A549 (cell line): ENCODE measurements around the gene MARCHF10. TPM values are rescaled to one million over a fixed set of nuclear protein-coding genes. Genes with fewer than 3 reads are reported as not detected.
"Not testable (repeated sequence)": the region's sequence is repeated elsewhere in the genome, so short reads cannot be mapped to it uniquely, and the experiment has no call there.

Experiments used
- ATAC-seq, 2 experiments: fragments of 200-7000 bp in 1 of 2; fragments of >200 bp in 1 of 2; cut with Nextera tagmentation in 1 of 2; cut with Tn5 transposase in 1 of 2; 3 replicates each; pipeline versions ENCODE4 v1.8.0 to v1.9.1; 2018 to 2020; ENCODE audit warnings: mild to moderate bottlenecking in 1 of 2, moderate library complexity in 1 of 2
- CTCF ChIA-PET: fragments of 300-600 bp; sonication (Branson Sonifier 250); formaldehyde crosslinking; extraction: SDS; loops from one replicate; lab custom pipeline; 2021; ENCODE audit warnings: antibody characterized with exemption, inconsistent platforms; lab: Yijun Ruan, JAX
- POLR2A ChIA-PET: fragments of 350-600 bp; formaldehyde crosslinking; extraction: SDS; loops from one replicate; lab custom pipeline; 2021; ENCODE audit warnings: antibody characterized with exemption, inconsistent platforms; lab: Yijun Ruan, JAX
- DNase-seq, 2 experiments: peaks; one replicate each; pipeline versions ENCODE4 v3.0.0 to v3.0.0-alpha.2; 2011 to 2016; ENCODE audit warnings: low read depth in 1 of 2, low spot score in 1 of 2
- FAIRE-seq: peaks from 2 replicates; lab custom pipeline; 2011; peaks lifted over from hg19 to GRCh38; lab: Jason Lieb, UNC
- H3K27ac ChIP-seq, 2 experiments: fragments of >200 bp; sonication (Bioruptor Twin); formaldehyde crosslinking; 3 replicates each; pipeline ENCODE4 v1.5.1; 2016 to 2017
- H3K4me1 ChIP-seq: fragments of >200 bp; sonication (Bioruptor Twin); formaldehyde crosslinking; 3 replicates; pipeline ENCODE4 v1.6.1; 2016
- H3K4me2 ChIP-seq: fragments of >200 bp; sonication (Bioruptor Twin); formaldehyde crosslinking; 3 replicates; pipeline ENCODE4 v1.6.1; 2016
- H3K4me3 ChIP-seq: fragments of >200 bp; sonication (Bioruptor Twin); formaldehyde crosslinking; 3 replicates; pipeline ENCODE4 v1.5.1; 2016
- H3K9me3 ChIP-seq: fragments of >200 bp; sonication (Bioruptor Twin); formaldehyde crosslinking; 3 replicates; pipeline ENCODE4 v1.6.1; 2016
- CBX8 ChIP-seq: fragments of 200-600 bp; sonication (generic); IDR thresholded peaks from 2 replicates; pipeline ENCODE4 v1.6.1; 2016
- CHD4 ChIP-seq: fragments of 200-600 bp; sonication (generic); IDR thresholded peaks from 2 replicates; pipeline ENCODE4 v1.6.1; 2016; ENCODE audit warnings: antibody characterized with exemption, mild to moderate bottlenecking, borderline replicate concordance
- EP300 ChIP-seq, 2 experiments: fragments of >200 bp; sonication (Bioruptor Twin); formaldehyde crosslinking; IDR thresholded peaks; 2 replicates in 1 of 2; 3 replicates in 1 of 2; pipeline ENCODE4 v1.6.1; 2016 to 2017
- FOSL2 ChIP-seq, 2 experiments: fragments of 450-650 bp in 1 of 2; fragments of >200 bp in 1 of 2; sonication (Bioruptor Twin) in 1 of 2; formaldehyde crosslinking; IDR thresholded peaks; 2 replicates each; pipeline versions ENCODE4 v1.5.0 to v1.6.1; 2016 to 2020; ENCODE audit warnings: mild to moderate bottlenecking in 1 of 2, moderate library complexity in 1 of 2
- FOXS1 ChIP-seq: fragments of 250-450 bp; sonication (Bioruptor Pico); IDR thresholded peaks from 2 replicates; pipeline ENCODE4 v1.5.0; 2020; ENCODE audit warnings: mild to moderate bottlenecking, moderate library complexity
- HDAC2 ChIP-seq: fragments of 200-600 bp; sonication (generic); IDR thresholded peaks from 2 replicates; pipeline ENCODE4 v1.6.1; 2016
- HOXB5 ChIP-seq: fragments of 250-450 bp; sonication (Bioruptor Pico); IDR thresholded peaks from 2 replicates; pipeline ENCODE4 v1.5.0; 2020; ENCODE audit warnings: mild to moderate bottlenecking, moderate library complexity
- JUN ChIP-seq, 2 experiments: fragments of >200 bp; sonication (Bioruptor Twin); formaldehyde crosslinking; IDR thresholded peaks; 2 replicates in 1 of 2; 3 replicates in 1 of 2; pipeline ENCODE4 v1.6.1; 2016 to 2017
- JUNB ChIP-seq: fragments of >200 bp; sonication (Bioruptor Twin); formaldehyde crosslinking; IDR thresholded peaks from 2 replicates; pipeline ENCODE4 v1.6.1; 2016
- KDM1A ChIP-seq: fragments of 200-600 bp; sonication (generic); IDR thresholded peaks from 2 replicates; pipeline ENCODE4 v1.6.1; 2016; ENCODE audit warnings: low read depth, mild to moderate bottlenecking
- MAZ ChIP-seq: fragments of 150-350 bp; IDR thresholded peaks from 2 replicates; pipeline ENCODE4 v1.6.1; 2014; ENCODE audit warnings: antibody characterized with exemption, low read depth, low read length, borderline replicate concordance
- MYC ChIP-seq: IDR thresholded peaks from 2 replicates; pipeline ENCODE4 v1.6.1; 2012; ENCODE audit warnings: mild to moderate bottlenecking, inconsistent platforms, low read length, improper control_type of control experiment, borderline replicate concordance
- NFE2L2 ChIP-seq: fragments of 150-350 bp; conservative IDR thresholded peaks from 2 replicates; pipeline ENCODE4 v1.6.1; 2014; ENCODE audit warnings: low read length
- NR3C1 ChIP-seq: fragments of >200 bp; sonication (Bioruptor Twin); formaldehyde crosslinking; IDR thresholded peaks from 3 replicates; pipeline ENCODE4 v1.6.1; 2017
- PHF8 ChIP-seq: fragments of 200-600 bp; sonication (generic); IDR thresholded peaks from 2 replicates; pipeline ENCODE4 v1.6.1; 2016; ENCODE audit warnings: low read depth, mild to moderate bottlenecking, antibody characterized with exemption, moderate library complexity, borderline replicate concordance
- POLR2A ChIP-seq: IDR thresholded peaks from 2 replicates; pipeline ENCODE4 v1.6.1; 2012; ENCODE audit warnings: mild to moderate bottlenecking, low read length
- POLR2AphosphoS2 ChIP-seq: conservative IDR thresholded peaks from 2 replicates; pipeline ENCODE4 v1.6.1; 2012; ENCODE audit warnings: low read length, improper control_type of control experiment, inconsistent platforms
- RAD21 ChIP-seq, 2 experiments: fragments of >200 bp in 1 of 2; sonication (Bioruptor Twin) in 1 of 2; formaldehyde crosslinking in 1 of 2; IDR thresholded peaks in 1 of 2; conservative IDR thresholded peaks in 1 of 2; 2 replicates in 1 of 2; 3 replicates in 1 of 2; pipeline ENCODE4 v1.6.1; 2012 to 2018; ENCODE audit warnings: inconsistent platforms in 1 of 2
- RCOR1 ChIP-seq: fragments of 150-350 bp; IDR thresholded peaks from 2 replicates; pipeline ENCODE4 v1.6.1; 2014; ENCODE audit warnings: antibody characterized with exemption, low read length, low read depth
- ZC3H11A ChIP-seq: fragments of 450-650 bp; IDR thresholded peaks from 2 replicates; pipeline ENCODE4 v1.6.1; 2014; ENCODE audit warnings: antibody characterized with exemption, mild to moderate bottlenecking
- ZFP36 ChIP-seq: fragments of 450-650 bp; IDR thresholded peaks from 2 replicates; pipeline ENCODE4 v1.6.1; 2014; ENCODE audit warnings: borderline replicate concordance; ENCODE audit not compliant: partially characterized antibody
- ZNF302 ChIP-seq: fragments of 250-450 bp; sonication (Bioruptor Pico); IDR thresholded peaks from 2 replicates; pipeline ENCODE4 v1.9.0; 2021; ENCODE audit warnings: inconsistent platforms, mild to moderate bottlenecking, moderate library complexity
- ZSCAN20 ChIP-seq: fragments of 250-450 bp; sonication (Bioruptor Pico); IDR thresholded peaks from 2 replicates; pipeline ENCODE4 v1.8.0; 2022; ENCODE audit warnings: mild to moderate bottlenecking, moderate library complexity
- WGBS: methylation state at CpG from one replicate; pipeline ENCODE4 v1.1.6; 2017; ENCODE audit errors: missing lambda C conversion rate; 5-methylcytosine and 5-hydroxymethylcytosine counted together
- polyA plus RNA-seq, 4 experiments: library from polyadenylated mRNA; depleted of rRNA in 3 of 4; stranded (reverse); fragments of >200 nt; fragmentation: RNase III in 1 of 4; extraction: RNeasy Plus Mini Kit Qiagen cat#74134 plus additional on column Dnase treatment in 1 of 4; gene quantifications; 2 replicates in 3 of 4; 3 replicates in 1 of 4; pipeline ENCODE4 v1.2.3, GENCODE V29; 2011 to 2017
- TF ChIP-seq, protein P1 (sequence below): fragments of 450-650 bp; IDR thresholded peaks from 2 replicates; pipeline ENCODE4 v1.6.1; 2014; ENCODE audit warnings: antibody characterized with exemption
- TF ChIP-seq, protein P2 (sequence below): IDR thresholded peaks from 2 replicates; pipeline ENCODE4 v1.6.1; 2012
- TF ChIP-seq, protein P3 (sequence below): fragments of >200 bp; sonication (Bioruptor Twin); formaldehyde crosslinking; IDR thresholded peaks from 3 replicates; pipeline ENCODE4 v1.6.1; 2016
- TF ChIP-seq, protein P4 (sequence below): fragments of >200 bp; sonication (Bioruptor Twin); formaldehyde crosslinking; IDR thresholded peaks from 3 replicates; pipeline ENCODE4 v1.5.1; 2016

The MARCHF10 gene
- polyA plus RNA-seq, 2 of the 4 experiments (the other 2 are of a cell fraction) = 0.43 to 0.57 TPM

DNA sequence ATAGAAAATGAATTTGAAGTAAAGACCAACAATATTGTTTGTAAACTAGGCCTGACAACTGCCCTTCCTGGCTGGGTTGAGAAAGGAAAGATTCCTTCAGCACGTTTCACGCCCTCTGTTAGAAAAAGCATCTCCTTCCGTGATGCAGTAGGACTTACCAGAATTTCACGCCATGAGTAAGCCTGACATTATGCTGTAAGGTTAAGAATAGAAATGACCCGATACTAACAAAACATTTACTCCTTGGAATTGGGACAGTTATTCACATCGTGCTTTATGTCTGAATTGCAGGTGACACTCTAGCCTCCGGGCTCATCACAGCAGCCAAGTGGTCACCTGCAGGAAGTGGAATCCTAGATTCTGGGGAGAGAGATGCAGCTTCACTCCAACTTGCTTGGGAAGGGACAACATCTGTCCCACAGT lies 17.5 kb downstream of the MARCHF10 start (continued):
- TF ChIP-seq, protein P1, sequence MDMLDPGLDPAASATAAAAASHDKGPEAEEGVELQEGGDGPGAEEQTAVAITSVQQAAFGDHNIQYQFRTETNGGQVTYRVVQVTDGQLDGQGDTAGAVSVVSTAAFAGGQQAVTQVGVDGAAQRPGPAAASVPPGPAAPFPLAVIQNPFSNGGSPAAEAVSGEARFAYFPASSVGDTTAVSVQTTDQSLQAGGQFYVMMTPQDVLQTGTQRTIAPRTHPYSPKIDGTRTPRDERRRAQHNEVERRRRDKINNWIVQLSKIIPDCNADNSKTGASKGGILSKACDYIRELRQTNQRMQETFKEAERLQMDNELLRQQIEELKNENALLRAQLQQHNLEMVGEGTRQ = no peak; the same call in 1 of the 2 replicates
- TF ChIP-seq ZNF302 (no peak), POLR2AphosphoS2 (no peak), POLR2A (no peak), RCOR1 (no peak), PHF8 (no peak), EP300 (IDR thresholded peaks at IDR 0.05) (peak in 1 of 2 experiments; percentile 12; a peak in 1 of 5 replicates), HOXB5 (CRISPR knock-in tag) (peak; percentile 17; the same call in 1 of the 2 replicates), FOXS1 (no peak), ZFP36 (no peak), MYC (no peak), HDAC2 (no peak), NFE2L2 (no peak), FOSL2 (IDR thresholded peaks at IDR 0.05) (no peak), FOSL2 (CRISPR knock-in tag; IDR thresholded peaks at IDR 0.05) (peak; percentile 75), CHD4 (no peak), ZSCAN20 (CRISPR knock-in tag) (no peak), KDM1A (no peak), NR3C1 (no peak), ZC3H11A (no peak), JUNB (no peak; the same call in 1 of the 2 replicates), RAD21 (conservative IDR thresholded peaks at IDR 0.05 in 1 of 2, IDR thresholded peaks at IDR 0.05 in 1 of 2) (peak in 1 of 2 experiments; percentile 26; a peak in 1 of 5 replicates)
- TF ChIP-seq, protein P2, sequence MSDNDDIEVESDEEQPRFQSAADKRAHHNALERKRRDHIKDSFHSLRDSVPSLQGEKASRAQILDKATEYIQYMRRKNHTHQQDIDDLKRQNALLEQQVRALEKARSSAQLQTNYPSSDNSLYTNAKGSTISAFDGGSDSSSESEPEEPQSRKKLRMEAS = peak; percentile 53
- TF ChIP-seq, protein P3, sequence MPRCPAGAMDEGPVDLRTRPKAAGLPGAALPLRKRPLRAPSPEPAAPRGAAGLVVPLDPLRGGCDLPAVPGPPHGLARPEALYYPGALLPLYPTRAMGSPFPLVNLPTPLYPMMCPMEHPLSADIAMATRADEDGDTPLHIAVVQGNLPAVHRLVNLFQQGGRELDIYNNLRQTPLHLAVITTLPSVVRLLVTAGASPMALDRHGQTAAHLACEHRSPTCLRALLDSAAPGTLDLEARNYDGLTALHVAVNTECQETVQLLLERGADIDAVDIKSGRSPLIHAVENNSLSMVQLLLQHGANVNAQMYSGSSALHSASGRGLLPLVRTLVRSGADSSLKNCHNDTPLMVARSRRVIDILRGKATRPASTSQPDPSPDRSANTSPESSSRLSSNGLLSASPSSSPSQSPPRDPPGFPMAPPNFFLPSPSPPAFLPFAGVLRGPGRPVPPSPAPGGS = no peak

DNA sequence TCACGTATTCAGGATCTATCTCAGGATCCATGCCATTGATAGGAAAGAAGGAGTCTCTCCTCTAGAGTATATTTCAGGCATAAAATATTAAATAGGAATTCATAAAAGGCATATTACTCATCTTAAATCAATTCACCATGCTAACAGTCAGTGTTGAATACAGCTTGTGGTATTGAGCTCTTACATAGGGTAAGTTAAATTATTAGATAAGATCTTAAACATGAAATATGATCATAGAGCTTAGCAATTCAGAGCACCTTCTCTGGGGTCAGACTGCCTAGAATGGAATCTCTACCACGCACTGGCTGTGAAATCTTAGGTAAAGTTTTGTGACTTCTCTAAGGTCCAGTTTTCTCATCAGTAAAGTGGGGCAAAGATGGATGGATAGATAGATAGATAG lies 20.7 kb downstream of the MARCHF10 start:
- 70% methylated on average over 2 of the region's 2 CpGs for whole genome bisulfite sequencing
- Histone ChIP-seq H3K4me1 (peaks cover 39% of the 10 kb centered on the region), H3K4me2 (peak overlapping the region; percentile 3; the same call in 1 of the 3 replicates)
- POLR2A ChIA-PET = interaction anchor here (0.7 kb wide), 1 partner anchor 10 kb away, joined by 3 read pairs; no protein-coding TSS in a partner anchor
- CTCF ChIA-PET = no interaction called here
- TF ChIP-seq MAZ = no peak
- TF ChIP-seq FOXS1 = no peak
- no peak for TF ChIP-seq CBX8
- TF ChIP-seq, all 56 proteins: peak for 0
- H3K9me3 ChIP-seq = peaks cover 7% of the 10 kb centered on the region; the same call in 2 of the 3 replicates
- FAIRE-seq = no peak
- DNase-seq = no peak
- H3K4me3 ChIP-seq = no peak overlapping the region
- ATAC-seq = no peak
- H3K27ac ChIP-seq = peak overlapping the region; percentile 29 to 66; a peak in 4 of 6 replicates

DNA sequence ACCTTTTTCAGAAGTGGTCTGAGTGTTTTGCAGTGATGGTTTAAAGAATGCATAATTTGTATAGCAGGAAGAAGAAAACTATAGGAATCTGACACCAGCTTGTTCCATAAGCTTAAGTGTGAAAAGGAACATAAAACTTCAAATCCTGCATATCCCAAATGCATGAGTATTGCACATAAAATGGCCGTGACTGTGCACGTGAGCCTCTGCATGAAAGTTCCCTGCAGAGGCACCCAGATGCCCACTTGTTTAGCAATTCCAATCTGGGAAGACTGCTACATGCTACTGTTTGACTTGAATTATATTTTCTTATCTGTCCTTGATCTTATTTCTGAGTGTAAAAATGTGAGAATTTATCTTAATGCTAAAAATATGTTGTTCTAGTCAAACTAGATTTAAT lies 21.5 kb downstream of the MARCHF10 start:
- ATAC-seq = no peak
- peaks cover 39% of the 10 kb centered on the region for H3K4me1 ChIP-seq
- H3K27ac ChIP-seq = peak overlapping the region; percentile 29 to 66; a peak in 4 of 6 replicates
- 81% methylated on average over 2 of the region's 2 CpGs for WGBS
- DNase-seq = no peak
- H3K4me3 ChIP-seq = no peak overlapping the region
- peaks cover 10% of the 10 kb centered on the region; the same call in 2 of the 3 replicates for H3K9me3 ChIP-seq
- FAIRE-seq = no peak
- H3K4me2 ChIP-seq = no peak overlapping the region
- CTCF ChIA-PET = interaction anchor here (1.0 kb wide), 1 partner anchor 182 kb away, joined by 3 read pairs; no protein-coding TSS in a partner anchor
- TF ChIP-seq, protein P4, sequence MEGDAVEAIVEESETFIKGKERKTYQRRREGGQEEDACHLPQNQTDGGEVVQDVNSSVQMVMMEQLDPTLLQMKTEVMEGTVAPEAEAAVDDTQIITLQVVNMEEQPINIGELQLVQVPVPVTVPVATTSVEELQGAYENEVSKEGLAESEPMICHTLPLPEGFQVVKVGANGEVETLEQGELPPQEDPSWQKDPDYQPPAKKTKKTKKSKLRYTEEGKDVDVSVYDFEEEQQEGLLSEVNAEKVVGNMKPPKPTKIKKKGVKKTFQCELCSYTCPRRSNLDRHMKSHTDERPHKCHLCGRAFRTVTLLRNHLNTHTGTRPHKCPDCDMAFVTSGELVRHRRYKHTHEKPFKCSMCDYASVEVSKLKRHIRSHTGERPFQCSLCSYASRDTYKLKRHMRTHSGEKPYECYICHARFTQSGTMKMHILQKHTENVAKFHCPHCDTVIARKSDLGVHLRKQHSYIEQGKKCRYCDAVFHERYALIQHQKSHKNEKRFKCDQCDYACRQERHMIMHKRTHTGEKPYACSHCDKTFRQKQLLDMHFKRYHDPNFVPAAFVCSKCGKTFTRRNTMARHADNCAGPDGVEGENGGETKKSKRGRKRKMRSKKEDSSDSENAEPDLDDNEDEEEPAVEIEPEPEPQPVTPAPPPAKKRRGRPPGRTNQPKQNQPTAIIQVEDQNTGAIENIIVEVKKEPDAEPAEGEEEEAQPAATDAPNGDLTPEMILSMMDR = no peak
- TF ChIP-seq JUN (IDR thresholded peaks at IDR 0.05) (no peak), POLR2AphosphoS2 (no peak)
- POLR2A ChIA-PET = no interaction called here

DNA sequence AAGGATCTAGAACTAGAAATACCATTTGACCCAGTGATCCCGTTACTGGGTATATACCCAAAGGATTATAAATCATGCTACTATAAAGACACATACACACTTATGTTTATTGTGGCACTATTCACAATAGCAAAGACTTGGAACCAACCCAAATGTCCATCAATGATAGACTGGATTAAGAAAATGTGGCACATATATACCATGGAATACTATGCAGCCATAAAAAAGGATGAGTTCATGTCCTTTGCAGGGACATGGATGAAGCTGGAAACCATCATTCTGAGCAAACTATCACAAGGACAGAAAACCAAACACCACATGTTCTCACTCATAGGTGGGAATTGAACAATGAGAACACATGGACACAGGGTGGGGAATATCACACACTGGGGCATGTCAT lies 22.1 kb downstream of the MARCHF10 start:
- H3K4me2 ChIP-seq, DNase-seq, H3K4me3 ChIP-seq, H3K9me3 ChIP-seq, FAIRE-seq, POLR2A ChIA-PET, H3K27ac ChIP-seq, ATAC-seq: not testable (repeated sequence)
- CTCF ChIA-PET = interaction anchor here (1.0 kb wide), 1 partner anchor 183 kb away, joined by 3 read pairs; no protein-coding TSS in a partner anchor
- WGBS = 89% methylated on average over 1 of the region's 1 CpG
- peaks cover 39% of the 10 kb centered on the region for H3K4me1 ChIP-seq
